Kidney (tissue), 14 donors: ENCODE data around the gene FYB2. TPM values are rescaled to one million over a fixed set of nuclear protein-coding genes. Genes with fewer than 3 reads are reported as not detected.

Experiments
- DNase-seq, 5 donors: peaks; one replicate each; pipeline ENCODE4 v3.0.0-alpha.2; 2013 to 2020
- FAIRE-seq: peaks from 2 replicates; lab custom pipeline; 2012; peaks lifted over from hg19 to GRCh38; lab: Jason Lieb, UNC
- H3K27ac ChIP-seq, 2 donors: one replicate each; pipeline ENCODE4 v1.7.0; 2013; ENCODE audit warnings: low read depth in 2 of 2, low read length in 2 of 2, inconsistent platforms in 1 of 2
- H3K27me3 ChIP-seq: one replicate; pipeline ENCODE4 v1.7.1; 2013; ENCODE audit warnings: low read length, inconsistent platforms; ENCODE audit not compliant: control insufficient read depth, insufficient read depth
- H3K36me3 ChIP-seq, 3 donors: one replicate each; pipeline versions ENCODE4 v1.7.0 to v1.7.1; 2013; ENCODE audit warnings: low read length in 3 of 3, control low read depth in 1 of 3, inconsistent platforms in 1 of 3; ENCODE audit not compliant: insufficient read depth in 3 of 3, control insufficient read depth in 2 of 3
- H3K4me1 ChIP-seq, 3 donors: one replicate each; pipeline versions ENCODE4 v1.7.0 to v1.7.1; 2013; ENCODE audit warnings: low read length in 3 of 3, inconsistent platforms in 1 of 3, low read depth in 1 of 3; ENCODE audit not compliant: control insufficient read depth in 2 of 3, insufficient read depth in 2 of 3
- H3K4me3 ChIP-seq, 3 donors: one replicate each; pipeline versions ENCODE4 v1.7.0 to v1.8.1; 2013; ENCODE audit warnings: low read length in 3 of 3, control low read depth in 1 of 3, inconsistent platforms in 1 of 3
- H3K9ac ChIP-seq, 3 donors: one replicate each; pipeline versions ENCODE4 v1.7.0 to v1.7.1; 2013; ENCODE audit warnings: low read length in 3 of 3, control low read depth in 1 of 3, inconsistent platforms in 1 of 3
- H3K9me3 ChIP-seq, 3 donors: one replicate each; pipeline versions ENCODE4 v1.7.0 to v1.7.1; 2013; ENCODE audit warnings: low read length in 3 of 3, control low read depth in 1 of 3, inconsistent platforms in 1 of 3; ENCODE audit not compliant: control insufficient read depth in 2 of 3, insufficient read depth in 1 of 3
- intact Hi-C: fragments of 100-400 bp; cut with DNase I; formaldehyde crosslinking; loops from one replicate; pipeline ENCODE4 v1.11.1; 2022
- polyA plus RNA-seq: library from polyadenylated mRNA; stranded (reverse); fragments of 350-450 nt; fragmentation: Illumina TruSeq; extraction: RNeasy Lipid Tissue Mini Kit (QIAGEN cat#74804); gene quantifications from one replicate; pipeline ENCODE4 v1.2.3, GENCODE V29; 2014; ENCODE audit warnings: low read depth, low replicate concordance; ENCODE audit not compliant: insufficient read depth
- total RNA-seq: library from RNA; stranded (reverse); fragmentation: NEBNext Ultra II Directional; extraction: Animal tissue kit (Norgen Biotek cat#: 25700); gene quantifications from one replicate; pipeline ENCODE4 v1.2.1, GENCODE V29; 2021
- TF ChIP-seq, protein P1 (sequence below): IDR thresholded peaks from 3 replicates; pipeline ENCODE4 v1.5.1; 2012; ENCODE audit warnings: mild to moderate bottlenecking, moderate library complexity, borderline replicate concordance; ENCODE audit not compliant: insufficient read depth; ENCODE audit errors: extremely low read depth
- donor health status: control.
- donor health status: control.
- donor health status: control.
- donor health status: control.
- donor health status: control.
- donor health status: DM: yes; HTN: yes; CAD: no.
- donor health status: Normal renal cell carcinoma (clear cell type).

Gene FYB2
- total and polyA plus RNA-seq, 2 donors from 2014 or later, result 5.5 to 7.9 TPM

DNA sequence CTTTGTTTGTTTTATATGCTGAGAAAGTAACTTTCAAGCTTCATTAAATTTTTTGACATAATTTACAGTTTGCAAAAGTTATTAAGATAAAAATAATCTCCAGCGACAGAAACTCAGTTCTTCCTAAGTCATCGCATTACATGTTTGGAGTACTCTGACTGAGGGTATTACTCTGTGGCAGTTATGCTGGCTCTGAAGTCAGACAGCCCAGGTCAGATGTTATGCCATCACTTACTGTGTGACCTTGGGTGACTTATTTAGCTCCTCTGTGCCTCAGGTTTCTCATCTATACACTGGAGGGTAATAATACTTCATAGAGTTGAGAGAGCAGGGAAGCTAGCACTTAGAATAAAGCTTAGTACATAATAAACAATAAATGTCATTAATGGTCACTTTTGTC, 147.7 kb downstream of the FYB2 start:
- TF ChIP-seq, protein P1, sequence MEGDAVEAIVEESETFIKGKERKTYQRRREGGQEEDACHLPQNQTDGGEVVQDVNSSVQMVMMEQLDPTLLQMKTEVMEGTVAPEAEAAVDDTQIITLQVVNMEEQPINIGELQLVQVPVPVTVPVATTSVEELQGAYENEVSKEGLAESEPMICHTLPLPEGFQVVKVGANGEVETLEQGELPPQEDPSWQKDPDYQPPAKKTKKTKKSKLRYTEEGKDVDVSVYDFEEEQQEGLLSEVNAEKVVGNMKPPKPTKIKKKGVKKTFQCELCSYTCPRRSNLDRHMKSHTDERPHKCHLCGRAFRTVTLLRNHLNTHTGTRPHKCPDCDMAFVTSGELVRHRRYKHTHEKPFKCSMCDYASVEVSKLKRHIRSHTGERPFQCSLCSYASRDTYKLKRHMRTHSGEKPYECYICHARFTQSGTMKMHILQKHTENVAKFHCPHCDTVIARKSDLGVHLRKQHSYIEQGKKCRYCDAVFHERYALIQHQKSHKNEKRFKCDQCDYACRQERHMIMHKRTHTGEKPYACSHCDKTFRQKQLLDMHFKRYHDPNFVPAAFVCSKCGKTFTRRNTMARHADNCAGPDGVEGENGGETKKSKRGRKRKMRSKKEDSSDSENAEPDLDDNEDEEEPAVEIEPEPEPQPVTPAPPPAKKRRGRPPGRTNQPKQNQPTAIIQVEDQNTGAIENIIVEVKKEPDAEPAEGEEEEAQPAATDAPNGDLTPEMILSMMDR, result no peak
- no peak for FAIRE-seq

DNA sequence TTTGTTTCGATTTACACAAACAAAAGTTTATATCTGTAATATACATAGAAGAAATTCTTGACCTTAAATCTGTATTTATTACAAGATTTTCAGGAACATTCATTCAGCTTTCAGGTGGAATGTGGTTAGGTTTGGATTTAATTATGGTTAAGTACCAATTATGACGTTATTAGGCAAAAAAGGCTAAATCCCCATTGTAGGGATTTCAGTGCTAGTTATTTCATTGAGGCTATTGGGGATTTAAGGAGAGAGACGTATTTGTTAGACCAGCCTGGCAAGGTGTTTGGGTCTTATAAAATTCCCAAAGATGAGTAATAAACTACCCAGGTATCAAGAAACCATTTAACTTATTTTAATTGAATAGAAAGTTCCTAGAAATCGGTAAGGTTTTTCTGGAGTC, 148.1 kb downstream of the FYB2 start:
- no peak for FAIRE-seq
- intact Hi-C loops, result no loop called here

More for the DNA sequence above, 147.7 kb downstream of the FYB2 start:
- DNase-seq, result no peak
- Histone ChIP-seq H3K9ac (no peak overlapping the region), H3K9me3 (no peaks in the 10 kb centered on the region), H3K27me3 (no peaks in the 10 kb centered on the region), H3K27ac (no peak overlapping the region), H3K4me3 (no peak overlapping the region), H3K36me3 (no peaks in the 10 kb centered on the region), H3K4me1 (no peaks in the 10 kb centered on the region)
- intact Hi-C loops, result no loop called here

DNA sequence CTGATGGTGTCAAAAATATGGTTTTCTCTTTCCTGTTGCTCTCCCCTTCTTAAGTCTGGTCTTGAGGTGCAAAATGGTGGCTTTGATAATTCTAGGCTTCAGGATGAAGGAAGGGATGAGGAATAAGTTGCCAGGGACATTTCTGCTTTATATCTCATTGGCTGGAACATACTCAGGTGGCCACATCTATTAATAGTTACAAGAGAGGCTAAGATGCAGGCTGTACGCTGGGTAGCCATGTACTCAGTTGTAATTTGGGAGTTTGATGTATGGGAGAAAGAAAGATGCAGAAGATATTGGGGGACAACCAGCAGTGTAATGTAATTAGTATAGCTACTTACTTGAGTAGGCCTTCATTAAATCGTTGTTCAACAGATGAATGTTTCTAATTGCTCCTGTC, 148.9 kb downstream of the FYB2 start:
- TF ChIP-seq, protein P1, result no peak
- H3K27ac ChIP-seq, result no peak overlapping the region
- no peaks in the 10 kb centered on the region for H3K27me3 ChIP-seq
- H3K9ac ChIP-seq, result no peak overlapping the region
- H3K36me3 ChIP-seq, result no peaks in the 10 kb centered on the region
- FAIRE-seq (no peak), DNase-seq (no peak)
- H3K4me1 ChIP-seq, result no peaks in the 10 kb centered on the region
- no peak overlapping the region for H3K4me3 ChIP-seq
- intact Hi-C loops, result no loop called here
- no peaks in the 10 kb centered on the region for H3K9me3 ChIP-seq

More for the DNA sequence above, 148.1 kb downstream of the FYB2 start:
- no peak for DNase-seq
- H3K4me3 ChIP-seq, result no peak overlapping the region
- H3K4me1 ChIP-seq, result no peaks in the 10 kb centered on the region
- no peaks in the 10 kb centered on the region for H3K27me3 ChIP-seq
- no peak overlapping the region for H3K27ac ChIP-seq
- TF ChIP-seq, protein P1, result no peak
- no peaks in the 10 kb centered on the region for H3K9me3 ChIP-seq
- H3K36me3 ChIP-seq, result no peaks in the 10 kb centered on the region
- H3K9ac ChIP-seq, result no peak overlapping the region

Other genes with a start within 250 kb of the FYB2 start
- 107 TPM for gene PLPP3, start 239.8 kb downstream of the FYB2 start, total RNA-seq
- gene PLPP3, start 239.8 kb downstream of the FYB2 start, polyA plus RNA-seq, result 100 TPM
- gene PRKAA2, start 174.1 kb downstream of the FYB2 start, total RNA-seq, result 11.6 TPM
- gene PRKAA2, start 174.1 kb downstream of the FYB2 start, polyA plus RNA-seq, result 7.0 TPM
- gene C8A, start 35.4 kb upstream of the FYB2 start, total RNA-seq, result 0.09 TPM
- not detected for gene C8A, start 35.4 kb upstream of the FYB2 start, polyA plus RNA-seq
- not detected for gene C8B, start 146.6 kb upstream of the FYB2 start, total RNA-seq
- gene C8B, start 146.6 kb upstream of the FYB2 start, polyA plus RNA-seq, result not detected